ENCODE results near the gene ZNF438. TPM values are rescaled to one million over a fixed set of nuclear protein-coding genes. Genes with fewer than 3 reads are reported as not detected.
A peak's percentile ranks its signal among the peaks of the same experiment; 100 is the strongest.
"Not testable (repeated sequence)": the region's sequence is repeated elsewhere in the genome, so short reads cannot be mapped to it uniquely, and the experiment has no call there.

ZNF438 gene
- polyA plus RNA-seq, 3 donors, result 5.4 to 11.1 (median 9.3) TPM

- Mint-ChIP-seq H3K27me3 (ENCODE audit: low read depth in 3 of 3) (no peaks in the 10 kb centered on the region), H3K36me3 (peaks cover 17 to 24% of the 10 kb centered on the region in 2 donors), H3K9me3 (peaks cover 4 to 13% (median 7%) of the 10 kb centered on the region in 7 donors), H3K27ac (peak overlapping the region in 3 of 7 donors; percentile 15 to 30 (median 16)), H3K4me1 (peaks cover 34% of the 10 kb centered on the region), H3K4me3 (no peak overlapping the region)
- Histone ChIP-seq H3K9me3 (replicated peaks in 1 of 2; ENCODE audit: control insufficient read depth in 1 of 2, insufficient read depth in 1 of 2, low read length in 2 of 2) (peaks cover 8 to 9% of the 10 kb centered on the region in 2 donors), H3K27ac (ENCODE audit: low read depth in 1 of 2, low read length in 2 of 2) (peak overlapping the region in 1 of 2 donors; percentile 75), H3K79me2 (ENCODE audit: insufficient read depth, low read length) (peaks cover 78% of the 10 kb centered on the region), H3K36me3 (replicated peaks in 1 of 2; ENCODE audit: control insufficient read depth in 1 of 2, insufficient read depth in 2 of 2, low read length in 2 of 2) (peaks cover 3 to 33% of the 10 kb centered on the region in 2 donors), H3K4me1 (ENCODE audit: control insufficient read depth in 1 of 2, insufficient read depth in 2 of 2, low read length in 2 of 2) (peaks cover 28 to 38% of the 10 kb centered on the region in 2 donors), H4K20me1 (ENCODE audit: insufficient read depth, low read length) (no peaks in the 10 kb centered on the region), H3K4me2 (replicated peaks; ENCODE audit: extremely low read depth, low read length, poor library complexity, severe bottlenecking) (no peak overlapping the region), H3K27me3 (ENCODE audit: control insufficient read depth in 2 of 2, insufficient read depth in 2 of 2, low read length in 2 of 2) (no peaks in the 10 kb centered on the region), H2AFZ (ENCODE audit: insufficient read depth, low read depth, low read length, poor library complexity, severe bottlenecking) (no peak overlapping the region), H3K9ac (ENCODE audit: insufficient read depth, low read length, poor library complexity, severe bottlenecking) (no peak overlapping the region), H3K4me3 (replicated peaks in 1 of 3; ENCODE audit: low read depth in 2 of 3, low read length in 3 of 3) (no peak overlapping the region)
- peak in 1 of 3 donors; percentile 59 for DNase-seq
- intact Hi-C loops (cut with micrococcal nuclease), result no loop called here
- no peak for TF ChIP-seq CTCF (IDR thresholded peaks at IDR 0.05)
- no CpG with 5 or more reads among the region's 1 CpG for WGBS (ENCODE audit: insufficient coverage)
Observed at GRCh38 chr10:30985512-30985911, 46.2 kb downstream of the ZNF438 start.

GRCh38 chr10:30984563-30985328 is 46.9 kb downstream of the ZNF438 start:
- peaks cover 25 to 31% of the 10 kb centered on the region in 2 donors for H3K36me3 Mint-ChIP-seq
- H3K4me1 Mint-ChIP-seq, result peaks cover 34% of the 10 kb centered on the region
- Histone ChIP-seq H3K79me2 (ENCODE audit: insufficient read depth, low read length) (peaks cover 78% of the 10 kb centered on the region), H2AFZ (ENCODE audit: insufficient read depth, low read depth, low read length, poor library complexity, severe bottlenecking) (no peak overlapping the region), H3K9ac (ENCODE audit: insufficient read depth, low read length, poor library complexity, severe bottlenecking) (no peak overlapping the region), H3K4me3 (replicated peaks in 1 of 3; ENCODE audit: low read depth in 2 of 3, low read length in 3 of 3) (no peak overlapping the region), H3K4me2 (replicated peaks; ENCODE audit: extremely low read depth, low read length, poor library complexity, severe bottlenecking) (no peak overlapping the region), H3K36me3 (replicated peaks in 1 of 2; ENCODE audit: control insufficient read depth in 1 of 2, insufficient read depth in 2 of 2, low read length in 2 of 2) (peaks cover 9 to 41% of the 10 kb centered on the region in 2 donors), H3K27ac (ENCODE audit: low read depth in 1 of 2, low read length in 2 of 2) (peak overlapping the region in 1 of 2 donors; percentile 75), H3K27me3 (ENCODE audit: control insufficient read depth in 2 of 2, insufficient read depth in 2 of 2, low read length in 2 of 2) (no peaks in the 10 kb centered on the region), H3K9me3 (replicated peaks in 1 of 2; ENCODE audit: control insufficient read depth in 1 of 2, insufficient read depth in 1 of 2, low read length in 2 of 2) (peaks cover 8 to 9% of the 10 kb centered on the region in 2 donors), H3K4me1 (ENCODE audit: control insufficient read depth in 1 of 2, insufficient read depth in 2 of 2, low read length in 2 of 2) (peaks cover 28 to 38% of the 10 kb centered on the region in 2 donors), H4K20me1 (ENCODE audit: insufficient read depth, low read length) (no peaks in the 10 kb centered on the region)
- H3K27me3 Mint-ChIP-seq (ENCODE audit: low read depth in 3 of 3), result no peaks in the 10 kb centered on the region
- intact Hi-C loops (cut with micrococcal nuclease), result no loop called here
- DNase-seq, result peak in 1 of 3 donors; percentile 44
- no peak overlapping the region for H3K4me3 Mint-ChIP-seq
- TF ChIP-seq CTCF (IDR thresholded peaks at IDR 0.05), result no peak
- 80% methylated on average over 1 of the region's 4 CpGs for WGBS (ENCODE audit: insufficient coverage)
- H3K27ac Mint-ChIP-seq, result peak overlapping the region in 6 of 7 donors; percentile 3 to 30 (median 16)
- peaks cover 6 to 15% (median 10%) of the 10 kb centered on the region in 7 donors for H3K9me3 Mint-ChIP-seq

- Histone ChIP-seq H3K27ac (ENCODE audit: low read depth in 1 of 2, low read length in 2 of 2) (peak overlapping the region in 1 of 2 donors; percentile 59), H3K36me3 (replicated peaks in 1 of 2; ENCODE audit: control insufficient read depth in 1 of 2, insufficient read depth in 2 of 2, low read length in 2 of 2) (peaks cover 14 to 53% of the 10 kb centered on the region in 2 donors), H3K4me1 (ENCODE audit: control insufficient read depth in 1 of 2, insufficient read depth in 2 of 2, low read length in 2 of 2) (peaks cover 25 to 33% of the 10 kb centered on the region in 2 donors), H3K79me2 (ENCODE audit: insufficient read depth, low read length) (peaks cover 70% of the 10 kb centered on the region), H3K4me3 (replicated peaks in 1 of 3; ENCODE audit: low read depth in 2 of 3, low read length in 3 of 3) (peak overlapping the region in 1 of 3 experiments; percentile 32)
- intact Hi-C loops (cut with micrococcal nuclease); H3K27me3 Mint-ChIP-seq (ENCODE audit: low read depth in 3 of 3); H3K27me3 ChIP-seq (ENCODE audit: control insufficient read depth in 2 of 2, insufficient read depth in 2 of 2, low read length in 2 of 2); DNase-seq; H3K9ac ChIP-seq (ENCODE audit: insufficient read depth, low read length, poor library complexity, severe bottlenecking); H3K4me2 ChIP-seq (replicated peaks; ENCODE audit: extremely low read depth, low read length, poor library complexity, severe bottlenecking); H3K4me3 Mint-ChIP-seq; H4K20me1 ChIP-seq (ENCODE audit: insufficient read depth, low read length); H2AFZ ChIP-seq (ENCODE audit: insufficient read depth, low read depth, low read length, poor library complexity, severe bottlenecking); H3K9me3 ChIP-seq (replicated peaks in 1 of 2; ENCODE audit: control insufficient read depth in 1 of 2, insufficient read depth in 1 of 2, low read length in 2 of 2): not testable (repeated sequence)
- H3K9me3 Mint-ChIP-seq, result peaks cover 9 to 19% (median 13%) of the 10 kb centered on the region in 7 donors
- peak overlapping the region in 5 of 7 donors; percentile 3 to 89 (median 84) for H3K27ac Mint-ChIP-seq
- peaks cover 32 to 38% of the 10 kb centered on the region in 2 donors for H3K36me3 Mint-ChIP-seq
- peaks cover 26% of the 10 kb centered on the region for H3K4me1 Mint-ChIP-seq
- WGBS (ENCODE audit: insufficient coverage), result 93% methylated on average over 3 of the region's 6 CpGs
Observed at GRCh38 chr10:30983209-30983608, 48.5 kb downstream of the ZNF438 start.
